Testis (tissue), 3 donors: ENCODE measurements around the gene PDCD1. TPM values are rescaled to one million over a fixed set of nuclear protein-coding genes. Genes with fewer than 3 reads are reported as not detected.

ENCODE experiments used
- DNase-seq: peaks from one replicate; pipeline ENCODE4 v3.0.0-alpha.2; 2019
- H3K27ac ChIP-seq, 2 donors: fragments of 200-600 bp; sonication (generic); one replicate each; pipeline ENCODE4 v1.5.1; 2019
- H3K27me3 ChIP-seq: fragments of 200-600 bp; sonication (generic); one replicate; pipeline ENCODE4 v1.5.1; 2019
- H3K36me3 ChIP-seq: fragments of 200-600 bp; sonication (generic); one replicate; pipeline ENCODE4 v1.5.1; 2017; ENCODE audit warnings: low read depth; ENCODE audit errors: missing control alignments
- H3K4me1 ChIP-seq: fragments of 200-600 bp; sonication (generic); one replicate; pipeline ENCODE4 v1.5.1; 2019
- H3K4me3 ChIP-seq, 2 donors: fragments of 200-600 bp; sonication (generic); one replicate each; pipeline ENCODE4 v1.5.1; 2017 to 2019
- H3K9me3 ChIP-seq: fragments of 200-600 bp; sonication (generic); one replicate; pipeline ENCODE4 v1.5.1; 2017
- POLR2A ChIP-seq: fragments of 450-650 bp; IDR thresholded peaks from one replicate; pipeline ENCODE4 v1.6.1; 2017; ENCODE audit warnings: antibody characterized with exemption, mild to moderate bottlenecking, moderate library complexity
- whole genome bisulfite sequencing, 2 donors: methylation state at CpG; one replicate each; pipeline ENCODE4 v1.1.5; 2018; 5-methylcytosine and 5-hydroxymethylcytosine counted together
- intact Hi-C: fragments of 100-400 bp; cut with DNase I; formaldehyde crosslinking; loops from one replicate; pipeline ENCODE4 v1.15.1; 2023; ENCODE audit warnings: low total_unique reads
- polyA plus RNA-seq: library from polyadenylated mRNA; stranded (reverse); fragments of 350-450 nt; fragmentation: Illumina TruSeq; extraction: RNeasy Lipid Tissue Mini Kit (QIAGEN cat#74804); gene quantifications from one replicate; pipeline ENCODE4 v1.2.3, GENCODE V29; 2014; ENCODE audit warnings: low read depth, low replicate concordance; ENCODE audit not compliant: insufficient read depth
- total RNA-seq, 2 donors: library from RNA; depleted of rRNA; stranded (reverse); fragments of >200 nt; gene quantifications; one replicate each; pipeline ENCODE4 v1.2.3, GENCODE V29; 2016
- TF ChIP-seq, protein P1 (sequence below), 3 experiments: fragments of 450-650 bp in 2 of 3; fragments of 200-600 bp in 1 of 3; sonication (generic) in 1 of 3; IDR thresholded peaks; one replicate each; pipeline ENCODE4 v1.5.1; 2016 to 2019; ENCODE audit warnings: antibody characterized with exemption in 3 of 3, mild to moderate bottlenecking in 2 of 3, moderate library complexity in 1 of 3

The PDCD1 gene
- total and polyA plus RNA-seq, 3 donors from 2014 or later, result 0.37 to 0.47 (median 0.39) TPM

DNA sequence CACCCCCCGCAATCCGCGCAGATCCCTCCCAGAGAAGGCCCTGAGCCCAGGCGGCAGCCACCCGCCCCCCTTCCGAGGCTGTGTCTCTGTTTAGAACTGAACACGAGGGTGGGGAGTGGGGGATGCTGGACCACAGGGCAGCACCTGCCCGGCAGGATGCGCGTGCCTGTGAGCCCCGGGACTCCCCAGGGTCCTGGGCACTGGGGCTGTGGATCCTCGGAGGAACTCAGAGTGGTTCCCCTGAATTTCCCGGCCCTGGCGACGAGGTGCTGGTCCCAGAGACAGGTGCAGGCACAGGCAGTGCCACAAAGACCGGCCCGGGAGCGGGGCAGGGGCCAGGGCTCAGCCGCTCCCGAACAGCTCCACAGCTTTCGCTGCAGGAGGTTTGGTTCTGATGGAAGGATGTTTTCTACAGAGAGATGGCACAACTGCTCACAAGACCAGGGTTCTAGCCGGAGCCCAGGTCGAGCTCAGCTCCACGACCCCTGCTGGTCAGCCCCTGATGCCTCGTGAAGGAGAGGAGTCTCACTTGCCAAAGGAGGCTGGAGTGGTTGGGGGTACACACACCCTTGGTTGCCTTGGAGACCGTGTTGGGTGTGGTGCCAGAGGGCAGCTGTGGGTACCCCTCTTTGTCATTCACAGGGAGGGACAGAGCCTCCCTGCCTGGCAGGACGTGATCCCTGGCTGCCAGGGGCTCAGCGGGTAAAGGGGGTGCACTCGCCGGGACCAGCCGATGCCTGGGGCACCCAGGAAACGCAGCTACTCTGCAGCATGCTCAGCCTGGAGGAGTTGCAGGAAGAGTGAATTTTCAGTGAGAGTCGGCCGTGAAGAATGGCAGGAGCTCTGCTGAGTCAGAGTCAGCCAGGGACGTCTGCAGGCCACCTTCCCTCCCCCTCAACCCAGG, 54.1 kb downstream of the PDCD1 start:
- Histone ChIP-seq H3K4me3 (peak overlapping the region; percentile 41 to 57), H3K36me3 (no peaks in the 10 kb centered on the region), H3K27me3 (no peaks in the 10 kb centered on the region), H3K9me3 (no peaks in the 10 kb centered on the region), H3K4me1 (peaks cover 30% of the 10 kb centered on the region), H3K27ac (peak overlapping the region; percentile 73 to 79)
- WGBS, 2 donors, result 21 to 37% methylated on average over 13 to 30 of the region's 35 CpGs
- intact Hi-C loops, result no loop called here
- DNase-seq, result peak; percentile 18
- TF ChIP-seq, protein P1, sequence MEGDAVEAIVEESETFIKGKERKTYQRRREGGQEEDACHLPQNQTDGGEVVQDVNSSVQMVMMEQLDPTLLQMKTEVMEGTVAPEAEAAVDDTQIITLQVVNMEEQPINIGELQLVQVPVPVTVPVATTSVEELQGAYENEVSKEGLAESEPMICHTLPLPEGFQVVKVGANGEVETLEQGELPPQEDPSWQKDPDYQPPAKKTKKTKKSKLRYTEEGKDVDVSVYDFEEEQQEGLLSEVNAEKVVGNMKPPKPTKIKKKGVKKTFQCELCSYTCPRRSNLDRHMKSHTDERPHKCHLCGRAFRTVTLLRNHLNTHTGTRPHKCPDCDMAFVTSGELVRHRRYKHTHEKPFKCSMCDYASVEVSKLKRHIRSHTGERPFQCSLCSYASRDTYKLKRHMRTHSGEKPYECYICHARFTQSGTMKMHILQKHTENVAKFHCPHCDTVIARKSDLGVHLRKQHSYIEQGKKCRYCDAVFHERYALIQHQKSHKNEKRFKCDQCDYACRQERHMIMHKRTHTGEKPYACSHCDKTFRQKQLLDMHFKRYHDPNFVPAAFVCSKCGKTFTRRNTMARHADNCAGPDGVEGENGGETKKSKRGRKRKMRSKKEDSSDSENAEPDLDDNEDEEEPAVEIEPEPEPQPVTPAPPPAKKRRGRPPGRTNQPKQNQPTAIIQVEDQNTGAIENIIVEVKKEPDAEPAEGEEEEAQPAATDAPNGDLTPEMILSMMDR (IDR thresholded peaks at IDR 0.05), result peak in 1 of 3 experiments; percentile 15
- TF ChIP-seq POLR2A, result no peak

- peak overlapping the region; percentile 73 to 79 for H3K27ac ChIP-seq
- H3K36me3 ChIP-seq, result no peaks in the 10 kb centered on the region
- WGBS, 2 donors, result 1% methylated on average over 88 of the region's 109 CpGs; no CpG with 5 or more reads in 1 of the 2 donors
- peaks cover 28% of the 10 kb centered on the region for H3K4me1 ChIP-seq
- DNase-seq, result peak; percentile 85
- TF ChIP-seq, protein P1 (IDR thresholded peaks at IDR 0.05), result no peak
- TF ChIP-seq POLR2A, result no peak
- H3K9me3 ChIP-seq, result no peaks in the 10 kb centered on the region
- peak overlapping the region; percentile 41 to 57 for H3K4me3 ChIP-seq
- H3K27me3 ChIP-seq, result no peaks in the 10 kb centered on the region
- intact Hi-C loops, result no loop called here
Observed at GRCh38 chr2:241803387-241804325, 55.0 kb downstream of the PDCD1 start.

DNA sequence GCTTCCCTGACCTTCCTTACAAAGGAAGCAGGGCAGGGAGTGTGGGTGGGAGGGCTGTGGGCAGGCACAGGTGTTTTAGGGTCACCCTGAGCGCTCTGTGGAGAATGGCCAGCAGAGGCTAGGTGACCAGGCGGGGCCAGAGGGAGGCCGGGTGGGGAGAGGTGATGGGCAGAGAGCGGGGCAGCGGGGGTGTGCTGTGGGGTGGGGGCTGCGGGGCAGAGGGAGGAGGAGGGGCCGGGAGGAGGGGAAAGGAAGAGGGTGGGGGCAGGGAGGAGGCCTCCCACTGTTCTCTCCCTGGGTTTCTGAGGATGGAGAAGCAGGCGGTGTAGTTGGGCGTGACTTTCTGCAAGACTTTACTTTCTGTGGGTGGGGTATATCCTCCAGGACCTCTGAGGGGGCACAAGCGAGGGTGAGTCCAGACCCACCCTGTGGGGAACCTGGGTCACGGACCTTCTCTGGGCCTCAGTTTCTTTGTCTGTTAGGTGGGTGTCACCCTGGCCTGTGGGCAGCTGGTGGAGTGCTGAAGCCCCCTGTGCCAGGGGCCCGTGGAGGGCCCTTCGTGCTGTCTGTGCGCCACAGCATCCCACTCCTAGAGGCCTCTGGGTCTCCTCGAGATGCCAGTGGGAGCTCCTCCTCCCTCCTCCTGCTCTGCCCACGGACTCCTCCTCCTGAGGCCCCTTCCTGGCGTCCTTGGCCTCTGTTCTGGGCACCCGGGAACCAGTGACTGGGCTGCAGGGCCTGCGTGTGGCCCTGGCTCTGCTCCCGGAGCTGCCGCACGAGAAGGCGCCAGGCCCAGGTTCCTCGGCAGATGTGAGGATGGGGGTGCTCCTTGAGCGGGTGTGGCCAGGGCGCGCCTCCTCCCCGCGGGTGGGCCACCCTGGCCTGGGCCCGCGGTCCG, 56.0 kb downstream of the PDCD1 start:
- no peaks in the 10 kb centered on the region for H3K9me3 ChIP-seq
- no peaks in the 10 kb centered on the region for H3K36me3 ChIP-seq
- intact Hi-C loops, result no loop called here
- no peaks in the 10 kb centered on the region for H3K27me3 ChIP-seq
- H3K27ac ChIP-seq, result peak overlapping the region; percentile 11 to 79
- no peak for TF ChIP-seq POLR2A
- TF ChIP-seq, protein P1 (IDR thresholded peaks at IDR 0.05), result no peak
- peaks cover 21% of the 10 kb centered on the region for H3K4me1 ChIP-seq
- 33 to 66% methylated on average over 13 to 32 of the region's 32 CpGs for WGBS, 2 donors
- DNase-seq, result no peak
- peak overlapping the region in 1 of 2 donors; percentile 57 for H3K4me3 ChIP-seq
